Bronchial epithelial cell (primary cell): Measurements from ENCODE around the gene PKNOX2. TPM values are rescaled to one million over a fixed set of nuclear protein-coding genes. Genes with fewer than 3 reads are reported as not detected.

ENCODE experiments used
- DNase-seq: peaks from one replicate; pipeline ENCODE4 v3.0.0-alpha.2; 2010; ENCODE audit warnings: low read depth
- FAIRE-seq: peaks from 2 replicates; lab custom pipeline; 2011; peaks lifted over from hg19 to GRCh38; lab: Jason Lieb, UNC
- H3K27me3 ChIP-seq: 2 replicates; pipeline ENCODE4 v1.5.1; 2011; ENCODE audit warnings: low read length; ENCODE audit not compliant: control insufficient read depth, insufficient read depth
- H3K36me3 ChIP-seq: 2 replicates; pipeline ENCODE4 v1.5.1; 2011; ENCODE audit warnings: low read length; ENCODE audit not compliant: control insufficient read depth, insufficient read depth
- H3K4me3 ChIP-seq: 2 replicates; pipeline ENCODE4 v1.5.1; 2011; ENCODE audit warnings: mild to moderate bottlenecking, low read depth, low read length, control low read depth
- total RNA-seq: library from RNA; depleted of rRNA; stranded (reverse); fragments of >200 nt; gene quantifications from 2 replicates; pipeline ENCODE4 v1.2.1, GENCODE V29; 2014
- TF ChIP-seq, protein P1 (sequence below): IDR thresholded peaks from 2 replicates; pipeline ENCODE4 v1.5.1; 2011; ENCODE audit warnings: mild to moderate bottlenecking, moderate library complexity, low read length, control low read depth, inconsistent platforms; ENCODE audit not compliant: insufficient read depth, severe bottlenecking

PKNOX2 gene
- total RNA-seq, 1 donor from 2014 or later: not detected

DNA sequence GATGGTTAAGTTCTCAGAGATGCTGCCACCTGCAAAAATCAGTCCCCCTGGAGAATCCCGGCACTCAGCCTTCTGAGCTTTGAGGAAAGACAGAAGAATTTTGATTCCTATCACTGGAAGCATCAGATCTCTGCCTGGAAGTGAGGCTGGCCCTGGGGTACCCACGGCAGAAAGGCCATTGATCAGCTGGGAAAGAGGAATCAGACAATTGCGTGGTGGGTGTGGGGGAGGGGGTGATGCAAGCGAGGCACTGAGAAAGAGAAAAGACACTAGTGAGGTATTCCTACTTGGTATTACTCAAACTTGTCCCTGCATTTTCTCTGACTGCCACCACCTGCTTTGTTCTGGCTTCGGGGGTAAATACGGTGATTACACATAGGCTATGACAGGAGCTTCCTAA lies 235.4 kb downstream of the PKNOX2 start:
- FAIRE-seq: no peak
- no peak for DNase-seq
- Histone ChIP-seq H3K27me3 (peaks cover 4% of the 10 kb centered on the region), H3K4me3 (no peak overlapping the region), H3K36me3 (no peaks in the 10 kb centered on the region)
- TF ChIP-seq, protein P1, sequence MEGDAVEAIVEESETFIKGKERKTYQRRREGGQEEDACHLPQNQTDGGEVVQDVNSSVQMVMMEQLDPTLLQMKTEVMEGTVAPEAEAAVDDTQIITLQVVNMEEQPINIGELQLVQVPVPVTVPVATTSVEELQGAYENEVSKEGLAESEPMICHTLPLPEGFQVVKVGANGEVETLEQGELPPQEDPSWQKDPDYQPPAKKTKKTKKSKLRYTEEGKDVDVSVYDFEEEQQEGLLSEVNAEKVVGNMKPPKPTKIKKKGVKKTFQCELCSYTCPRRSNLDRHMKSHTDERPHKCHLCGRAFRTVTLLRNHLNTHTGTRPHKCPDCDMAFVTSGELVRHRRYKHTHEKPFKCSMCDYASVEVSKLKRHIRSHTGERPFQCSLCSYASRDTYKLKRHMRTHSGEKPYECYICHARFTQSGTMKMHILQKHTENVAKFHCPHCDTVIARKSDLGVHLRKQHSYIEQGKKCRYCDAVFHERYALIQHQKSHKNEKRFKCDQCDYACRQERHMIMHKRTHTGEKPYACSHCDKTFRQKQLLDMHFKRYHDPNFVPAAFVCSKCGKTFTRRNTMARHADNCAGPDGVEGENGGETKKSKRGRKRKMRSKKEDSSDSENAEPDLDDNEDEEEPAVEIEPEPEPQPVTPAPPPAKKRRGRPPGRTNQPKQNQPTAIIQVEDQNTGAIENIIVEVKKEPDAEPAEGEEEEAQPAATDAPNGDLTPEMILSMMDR: no peak

DNA sequence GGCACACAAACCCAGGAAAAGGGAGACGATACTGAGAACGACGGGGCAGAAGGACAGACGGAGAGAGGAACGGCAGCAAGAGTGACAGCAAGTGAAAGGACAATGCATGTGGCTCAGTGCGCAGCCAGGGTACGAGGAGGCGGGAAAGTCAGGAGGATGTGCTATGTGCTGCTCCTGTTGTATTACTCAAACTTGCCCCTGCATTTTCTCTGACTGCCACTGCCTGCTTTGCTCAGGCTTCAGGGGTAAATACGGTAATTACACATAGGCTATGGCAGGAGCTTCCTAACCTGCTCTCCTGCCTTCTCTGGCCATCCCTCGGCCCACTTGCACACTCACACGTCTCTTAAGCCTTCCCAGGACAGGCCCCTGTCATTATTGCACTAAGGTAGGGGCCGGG lies 236.7 kb downstream of the PKNOX2 start:
- FAIRE-seq: no peak
- TF ChIP-seq, protein P1: no peak
- DNase-seq: no peak
- no peaks in the 10 kb centered on the region for H3K36me3 ChIP-seq
- peaks cover 7% of the 10 kb centered on the region for H3K27me3 ChIP-seq
- no peak overlapping the region for H3K4me3 ChIP-seq

DNA sequence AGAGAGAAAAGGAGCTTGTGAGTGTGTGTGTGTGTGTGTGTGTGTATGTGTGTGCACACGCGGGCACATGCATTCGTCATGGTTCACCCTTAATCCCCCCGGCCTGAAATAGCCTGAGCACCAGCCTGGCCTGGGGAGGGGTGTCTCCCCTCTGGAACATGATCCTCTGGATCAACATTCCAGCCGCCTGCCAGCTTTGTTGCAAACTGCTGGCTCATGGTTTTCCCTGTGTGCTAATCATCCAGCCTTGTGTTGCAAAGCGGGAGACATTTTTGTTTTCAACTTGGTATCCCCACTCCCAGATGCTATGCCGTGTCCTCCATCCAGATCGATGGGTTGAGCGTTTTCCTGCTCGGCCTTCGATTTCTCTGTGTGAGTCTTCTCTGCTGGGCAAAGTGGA lies 237.2 kb downstream of the PKNOX2 start:
- Histone ChIP-seq H3K27me3 (peaks cover 7% of the 10 kb centered on the region), H3K4me3 (no peak overlapping the region), H3K36me3 (no peaks in the 10 kb centered on the region)
- TF ChIP-seq, protein P1: no peak
- FAIRE-seq: no peak
- DNase-seq: no peak

DNA sequence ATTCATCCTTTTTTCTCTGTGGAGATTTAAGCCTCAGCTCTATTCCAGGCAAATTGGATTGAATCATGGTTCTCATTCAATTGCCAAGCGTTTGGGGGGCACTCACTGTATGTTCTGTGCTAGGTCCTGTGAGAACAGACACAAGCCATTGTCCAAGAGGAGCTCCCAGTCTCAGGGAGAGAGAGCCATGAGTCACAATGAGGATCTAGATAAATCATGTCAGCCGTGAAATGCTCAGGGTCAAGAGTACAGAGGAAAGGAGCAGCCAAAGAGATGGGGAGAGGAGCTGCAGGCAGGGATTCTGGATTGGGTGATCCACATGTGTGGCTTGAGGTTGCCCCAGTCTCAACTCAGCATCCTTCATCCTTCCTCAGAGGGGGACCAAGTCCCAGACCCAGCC lies 237.9 kb downstream of the PKNOX2 start:
- FAIRE-seq: peak; percentile 55
- Histone ChIP-seq H3K36me3 (no peaks in the 10 kb centered on the region), H3K27me3 (peaks cover 7% of the 10 kb centered on the region), H3K4me3 (no peak overlapping the region)
- TF ChIP-seq, protein P1: no peak
- DNase-seq: peak; percentile 15

DNA sequence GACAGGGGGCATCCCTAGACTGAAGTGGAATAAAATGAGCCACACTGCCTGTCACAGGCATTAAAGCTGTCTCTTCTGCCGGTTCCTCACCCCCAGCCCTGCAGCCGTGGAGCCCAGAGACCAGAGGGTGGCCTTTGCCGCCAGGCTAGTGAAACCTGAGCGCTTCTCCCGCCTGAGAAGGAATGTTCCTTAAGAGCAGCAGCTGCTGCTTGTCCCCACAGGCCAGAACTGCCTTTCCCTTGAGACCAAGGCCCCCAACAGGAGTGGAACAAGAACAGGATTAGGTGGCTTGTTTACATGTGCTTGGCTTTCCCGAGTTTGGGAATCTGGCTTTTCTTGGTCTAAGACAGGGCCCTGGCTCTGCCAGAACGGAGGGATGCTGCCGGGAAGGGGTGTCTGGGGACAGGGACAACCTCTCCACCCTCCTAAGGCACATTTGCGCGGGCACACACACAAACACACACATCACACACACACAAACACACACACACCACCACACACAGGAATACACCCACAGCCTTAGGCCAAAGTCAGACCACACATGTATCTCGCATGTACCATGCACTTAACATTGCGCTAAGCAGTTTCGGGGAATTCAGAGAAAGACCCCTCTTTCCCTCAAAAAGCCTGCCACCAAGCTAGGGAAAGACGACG lies 239.7 kb downstream of the PKNOX2 start:
- H3K4me3 ChIP-seq: no peak overlapping the region
- no peaks in the 10 kb centered on the region for H3K36me3 ChIP-seq
- TF ChIP-seq, protein P1: no peak
- FAIRE-seq: no peak
- peaks cover 7% of the 10 kb centered on the region for H3K27me3 ChIP-seq
- DNase-seq: no peak
